ENCODE data around the gene UBE2F.
"Not testable (repeated sequence)": the region's sequence is repeated elsewhere in the genome, so short reads cannot be mapped to it uniquely, and the experiment has no call there.

UBE2F gene

DNA sequence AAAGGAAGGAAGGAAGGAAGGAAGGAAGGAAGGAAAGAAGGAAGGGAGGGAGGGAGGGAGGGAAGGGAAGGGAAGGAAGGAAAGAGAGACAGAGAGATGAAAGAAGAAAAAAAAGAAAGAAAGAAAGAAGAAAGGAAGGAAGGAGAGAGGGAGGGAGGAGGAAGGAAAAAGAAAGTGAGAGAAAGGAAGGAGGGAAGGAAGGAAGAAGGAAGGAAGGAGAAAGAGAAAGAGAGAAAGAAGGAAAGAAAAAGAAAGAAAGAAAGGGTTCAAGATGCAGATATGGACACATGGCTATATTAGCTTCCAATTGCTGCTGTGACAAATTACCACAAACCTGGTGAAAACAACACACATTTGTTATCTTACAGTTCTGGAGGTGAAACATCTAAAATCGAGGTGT lies 20.4 kb upstream of the UBE2F start:
- DNase-seq, result no peak

DNA sequence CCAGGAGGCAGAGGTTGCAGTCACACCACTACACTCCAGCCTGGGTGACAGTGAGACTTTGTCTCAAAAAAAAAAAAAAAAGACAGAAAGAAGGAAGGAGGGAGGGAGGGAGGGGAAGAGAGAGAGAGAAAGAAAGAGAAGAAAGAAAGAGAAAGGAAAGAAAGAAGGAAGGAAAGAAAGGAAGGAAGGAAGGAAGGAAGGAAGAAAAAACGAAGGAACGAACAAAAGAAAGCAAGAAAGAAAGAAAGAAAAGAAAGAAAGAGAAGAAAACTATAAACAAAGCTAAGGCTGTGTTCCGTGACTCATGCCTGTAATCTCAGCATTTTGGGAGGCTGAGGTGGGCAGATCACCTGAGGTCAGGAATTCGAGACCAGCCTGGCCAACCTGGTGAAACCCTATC lies 15.5 kb upstream of the UBE2F start:
- DNase-seq, result not testable (repeated sequence)

DNA sequence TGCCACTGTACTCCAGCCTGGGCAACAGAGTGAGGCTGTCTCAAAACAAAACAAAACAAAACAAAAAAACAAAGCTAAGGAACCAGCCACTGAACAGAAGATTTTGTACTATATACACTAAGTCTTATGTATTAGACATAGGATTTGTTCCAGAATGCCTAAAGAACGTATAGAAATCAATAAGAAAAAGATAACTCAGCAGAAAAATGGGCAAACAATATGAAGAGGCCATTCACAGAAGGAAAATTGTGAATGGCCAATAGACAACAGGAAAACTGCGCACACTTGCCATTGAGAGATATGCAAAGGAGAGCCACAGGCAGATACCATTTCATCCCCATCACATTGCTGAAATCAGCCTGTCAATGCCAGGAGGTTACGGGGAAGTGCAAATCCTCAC lies 14.9 kb upstream of the UBE2F start:
- no peak for DNase-seq

DNA sequence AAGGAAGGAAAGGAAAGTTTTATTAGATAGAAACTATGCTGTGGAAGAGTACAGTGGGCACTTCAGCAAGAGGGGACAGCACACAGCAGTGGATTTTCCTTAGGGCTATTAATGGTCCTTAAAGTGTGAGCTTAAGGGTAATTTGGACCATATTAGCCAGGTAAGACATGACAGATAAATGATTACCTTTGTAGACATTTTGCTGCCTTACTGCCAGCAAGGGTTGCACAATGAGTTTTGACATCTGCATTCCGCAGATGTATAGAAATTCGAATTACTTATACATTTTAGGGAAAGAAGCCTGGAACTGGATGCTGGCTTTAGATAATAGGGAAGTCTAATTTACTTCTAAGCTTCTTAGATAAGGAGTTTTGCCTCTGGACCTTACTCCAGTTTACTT lies 14.0 kb upstream of the UBE2F start:
- DNase-seq, result no peak

DNA sequence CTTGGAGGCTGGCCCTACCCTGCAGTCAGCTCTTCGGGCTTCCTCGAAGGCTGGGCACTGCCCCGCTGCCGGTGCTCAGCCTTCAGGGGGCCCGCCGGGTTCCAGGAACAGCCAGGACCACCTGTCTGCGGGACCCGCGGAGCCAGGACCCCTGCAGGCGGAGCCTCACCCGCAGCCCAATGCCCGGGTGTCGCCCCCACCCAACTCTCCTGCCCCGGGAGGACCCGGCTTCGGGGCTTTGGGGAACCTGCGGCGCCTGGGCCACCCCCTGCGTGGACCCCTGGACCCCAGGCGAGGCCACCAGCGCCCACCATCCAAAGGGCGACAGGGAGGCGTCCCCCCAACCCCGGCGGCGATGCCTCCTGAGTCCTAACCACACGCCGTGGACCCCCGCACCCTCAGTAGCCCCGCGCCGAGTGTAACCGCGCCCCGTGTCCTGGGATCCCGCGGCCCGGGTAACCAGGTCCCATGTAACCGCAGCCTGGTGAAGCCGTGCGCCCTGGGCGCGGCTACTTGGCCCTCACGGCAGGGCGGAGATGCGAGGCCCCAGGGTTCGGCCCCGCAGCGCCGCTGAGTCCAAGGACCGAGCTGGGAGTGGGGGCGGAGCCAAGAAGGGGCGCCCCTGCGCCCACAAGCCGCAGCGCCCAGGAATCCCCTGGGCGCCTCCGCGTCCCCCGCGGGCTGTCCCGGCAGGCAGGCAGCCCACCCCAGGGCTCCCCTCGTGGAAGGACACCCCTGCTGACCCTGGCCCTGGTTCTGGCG lies 11.0 kb upstream of the UBE2F start:
- no peak for DNase-seq

DNA sequence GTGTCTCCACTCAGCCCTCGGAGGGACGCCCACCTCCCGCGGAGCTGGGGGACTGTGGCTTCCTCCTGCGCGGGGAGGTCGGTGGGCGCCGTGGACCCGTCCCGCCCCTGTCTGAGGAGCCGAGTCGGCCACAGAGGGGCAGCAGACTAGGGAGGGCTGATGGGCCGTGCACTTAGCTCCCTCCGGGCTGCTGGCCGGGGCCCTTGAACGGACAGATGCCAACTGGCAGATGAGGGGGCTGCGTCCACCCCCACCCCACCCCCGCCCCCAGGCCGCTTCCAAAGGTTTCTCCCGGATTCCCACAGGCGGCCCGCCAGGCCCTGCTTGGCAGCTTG lies 10.4 kb upstream of the UBE2F start:
- no peak for DNase-seq

DNA sequence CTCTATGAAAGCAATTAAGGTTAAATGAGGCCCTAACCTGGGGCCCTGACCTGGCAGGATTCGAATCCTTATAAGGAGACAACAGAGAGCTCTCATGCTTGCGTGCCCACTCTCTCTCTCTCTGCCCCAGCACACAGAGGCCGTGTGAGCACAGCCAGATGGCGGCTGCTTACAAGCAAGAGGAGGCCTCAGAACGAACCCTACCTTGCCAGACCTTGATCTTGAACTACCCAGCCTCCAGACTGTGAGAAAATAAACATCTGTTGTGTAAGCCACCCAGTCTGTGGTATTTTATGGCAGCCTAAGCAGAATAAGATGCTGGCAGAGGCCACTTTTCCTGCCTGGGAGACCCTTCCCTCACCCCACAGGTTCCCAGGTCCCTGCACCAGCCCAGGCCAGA lies 5.2 kb upstream of the UBE2F start:
- no peak for DNase-seq

DNA sequence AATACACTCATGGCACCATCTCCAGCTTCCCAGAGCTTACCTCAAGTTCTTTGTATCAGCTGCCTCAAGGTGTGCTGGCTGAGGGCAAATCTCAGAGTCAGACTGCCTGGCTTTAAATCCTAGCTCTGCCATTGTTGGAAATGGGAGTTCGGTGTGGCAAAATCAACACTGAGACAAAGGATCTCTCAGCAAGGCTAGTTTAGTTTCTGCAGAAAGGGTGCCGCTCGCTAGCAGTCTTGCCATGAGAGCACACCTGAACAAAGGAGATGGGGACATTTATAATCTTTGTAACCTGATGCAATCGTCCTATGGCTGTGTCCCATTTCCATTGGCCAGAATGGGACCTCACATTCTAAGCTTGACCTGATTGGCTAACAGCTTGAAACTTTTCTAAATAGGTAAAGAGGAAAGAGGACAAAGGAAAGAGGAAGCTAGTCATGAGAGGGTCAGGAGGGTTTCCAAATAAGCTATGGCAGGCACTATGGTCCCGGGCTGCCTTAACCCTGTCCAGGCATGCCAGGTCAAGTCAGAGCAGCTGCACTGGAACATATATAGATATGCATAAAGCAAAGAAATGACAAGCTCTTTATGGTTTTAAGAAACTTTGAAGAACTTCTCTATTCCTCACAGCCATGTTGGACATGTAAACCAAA lies 4.3 kb upstream of the UBE2F start:
- no peak for DNase-seq

DNA sequence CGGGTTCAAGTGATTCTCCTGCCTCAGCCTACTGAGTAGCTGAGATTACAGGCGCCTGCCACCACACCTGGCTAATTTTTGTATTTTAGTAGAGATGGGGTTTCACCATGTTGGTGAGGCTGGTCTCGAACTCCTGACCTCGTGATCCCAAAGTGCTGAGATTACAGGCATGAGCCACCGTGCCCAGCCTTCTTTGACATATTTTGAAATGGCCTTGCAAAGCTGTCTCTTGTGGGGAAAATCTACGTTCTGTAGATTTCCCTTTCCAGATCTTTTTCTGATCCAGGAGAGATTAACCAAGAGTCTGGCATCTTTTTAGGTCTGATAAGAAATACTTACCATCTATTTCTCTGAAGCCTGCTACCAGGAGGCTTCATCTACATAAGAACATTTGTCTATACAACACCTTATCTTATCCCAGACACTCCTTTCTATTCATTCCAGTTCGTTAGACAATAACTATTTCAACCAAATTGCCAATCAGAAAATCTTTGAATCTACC lies 3.3 kb upstream of the UBE2F start:
- not testable (repeated sequence) for DNase-seq

DNA sequence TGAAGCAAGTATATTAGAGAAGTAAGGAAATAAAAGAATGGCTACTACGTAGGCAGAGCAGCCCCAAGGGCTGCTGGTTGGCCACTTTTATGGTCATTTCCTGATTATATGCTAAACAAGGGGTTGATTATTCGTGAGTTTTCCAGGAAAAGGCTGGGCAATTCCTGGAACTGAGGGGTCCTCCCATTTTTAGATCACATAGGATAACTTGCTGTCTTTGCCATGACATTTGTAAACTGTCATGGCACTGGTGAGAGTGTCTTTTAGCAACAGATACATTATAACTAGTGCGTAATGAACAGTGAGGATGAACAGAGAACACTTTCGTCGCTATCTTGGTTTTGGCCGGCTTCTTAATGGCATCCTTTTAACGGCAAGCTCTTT lies 2.6 kb upstream of the UBE2F start:
- no peak for DNase-seq

DNA sequence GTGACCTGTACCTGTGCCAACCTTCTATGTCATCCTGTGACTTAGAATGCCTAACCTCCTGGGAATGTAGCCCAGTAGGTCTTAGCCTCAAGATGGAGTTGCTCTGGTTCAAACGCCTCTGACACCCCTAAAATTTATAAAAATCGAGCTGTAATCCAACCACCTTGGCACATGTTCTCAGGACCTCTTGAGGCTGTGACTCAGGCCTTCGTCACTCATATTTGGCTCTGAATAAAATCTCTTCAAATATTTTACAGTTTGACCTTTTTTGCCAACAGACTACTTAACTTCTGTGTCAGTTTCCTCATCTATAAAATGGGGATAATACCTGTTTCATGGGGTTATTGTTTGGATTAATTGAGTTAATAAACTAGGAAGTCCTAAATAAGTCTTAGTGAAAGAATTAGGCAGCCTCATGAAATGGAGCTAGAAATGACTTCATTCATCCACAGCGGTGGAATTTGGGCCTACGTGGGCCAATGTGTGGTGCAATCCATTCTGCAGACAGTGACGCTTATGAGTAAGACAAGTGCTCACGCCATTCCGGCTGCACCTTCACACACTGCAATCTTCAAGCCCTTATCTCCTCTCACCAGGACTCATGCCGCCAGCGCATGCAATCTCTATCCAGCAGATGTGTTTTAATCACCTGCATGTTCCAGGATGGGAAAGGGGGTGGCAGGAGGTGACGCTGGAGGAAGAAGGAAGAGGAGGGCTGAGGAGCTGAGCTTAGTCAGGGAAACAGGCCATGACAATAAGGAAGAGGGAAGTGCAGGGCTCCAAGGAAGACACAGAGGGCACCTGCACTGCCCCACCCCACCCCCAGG lies 2.0 kb upstream of the UBE2F start:
- no peak for DNase-seq

DNA sequence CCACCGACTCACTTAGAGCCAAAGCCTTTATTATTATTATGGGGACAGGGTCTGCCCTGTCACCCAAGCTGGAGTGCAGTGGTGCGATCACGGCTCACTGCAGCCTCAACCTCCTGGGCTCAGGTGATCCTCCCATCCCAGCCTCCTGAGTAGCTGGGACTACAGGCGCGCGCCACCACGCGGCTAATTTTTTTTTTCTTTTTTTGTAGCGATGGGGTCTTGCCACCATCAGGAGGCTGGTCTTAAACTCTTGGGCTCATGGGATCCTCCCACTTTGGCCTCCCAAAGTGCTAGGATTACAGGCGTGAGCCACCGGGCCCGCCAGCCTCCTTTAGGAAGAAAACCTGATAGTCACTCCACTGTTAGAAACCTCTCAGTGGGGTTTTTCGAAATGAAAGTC lies 970 bp upstream of the UBE2F start:
- DNase-seq, result not testable (repeated sequence)

DNA sequence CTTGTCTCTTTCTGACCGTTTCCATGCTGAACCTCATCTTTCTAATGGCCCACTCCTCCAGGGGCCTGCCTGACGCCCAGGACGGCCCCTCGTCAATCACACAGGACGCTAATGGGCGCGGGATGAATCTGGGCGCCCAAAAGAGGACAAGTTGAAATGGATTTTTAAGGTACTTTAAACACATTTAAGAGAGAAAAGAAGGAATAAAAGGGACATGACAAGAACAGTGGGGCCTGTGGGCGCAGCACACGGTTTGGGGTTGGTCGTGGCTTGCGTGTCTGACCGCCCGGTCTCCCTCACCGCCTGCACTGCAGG lies 607 bp upstream of the UBE2F start:
- DNase-seq, result no peak

DNA sequence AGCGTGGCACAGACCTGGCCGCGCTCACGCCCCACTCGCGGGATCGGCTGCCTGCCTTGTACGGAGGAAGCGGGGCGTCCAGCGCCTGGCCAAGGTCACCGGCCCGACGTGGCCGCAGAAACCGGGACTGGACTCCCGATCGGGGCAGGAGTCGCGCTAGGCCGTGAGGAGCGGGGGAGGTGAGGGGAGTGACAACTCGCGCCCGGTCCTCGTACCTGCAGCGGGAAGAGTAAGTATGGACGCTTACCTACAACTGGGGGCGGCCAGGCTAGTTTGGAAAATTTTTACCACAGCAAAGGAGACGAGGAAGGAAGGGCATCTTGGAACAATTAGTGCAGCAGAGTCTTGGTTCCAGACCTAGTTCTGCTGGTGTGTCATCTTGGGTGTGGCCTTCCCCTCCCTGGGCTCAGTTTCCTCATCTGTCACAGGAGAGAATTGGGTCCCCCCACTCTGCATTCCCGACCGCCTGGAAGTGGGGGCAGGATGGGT lies 693 bp downstream of the UBE2F start:
- DNase-seq, result no peak

DNA sequence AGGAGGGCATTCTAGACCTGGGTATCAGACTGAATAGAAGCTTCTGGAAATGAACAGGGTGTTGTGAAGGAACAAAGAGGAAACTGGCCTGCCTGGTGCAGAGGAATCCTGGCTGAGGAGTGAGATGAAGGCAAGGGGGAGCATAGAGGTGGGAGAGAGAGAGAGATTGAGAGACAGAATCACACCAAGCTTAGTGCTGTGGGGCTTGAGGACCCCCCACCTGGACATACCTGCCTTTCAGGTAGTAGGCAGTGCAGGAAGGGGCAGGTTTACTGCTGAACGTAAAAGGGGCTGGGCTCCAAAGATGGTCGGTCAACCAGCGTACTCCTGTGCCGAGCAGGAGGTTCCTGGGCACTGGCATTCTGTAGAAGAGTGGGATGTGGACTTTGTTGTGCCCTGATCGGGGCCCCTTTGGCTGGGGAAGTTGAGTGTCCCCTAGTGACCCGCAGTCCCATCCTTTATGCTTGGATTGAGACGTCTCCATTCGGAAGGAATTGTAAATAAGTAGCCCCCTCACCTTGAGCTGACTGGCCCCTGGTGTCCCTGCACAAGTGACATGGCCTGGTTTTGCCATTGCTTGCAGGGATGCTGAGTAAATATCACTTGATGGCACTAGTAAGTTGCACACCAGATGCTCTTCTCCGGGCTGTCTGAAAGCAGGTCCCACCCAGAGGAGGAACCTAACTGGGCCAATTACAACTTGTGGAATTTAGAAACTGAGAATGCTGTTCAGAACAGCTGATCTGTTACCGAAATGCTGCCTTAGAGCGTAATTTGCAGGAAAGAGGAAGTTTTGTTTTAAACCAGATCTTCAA lies 1.4 kb downstream of the UBE2F start:
- peak; percentile 18 for DNase-seq

DNA sequence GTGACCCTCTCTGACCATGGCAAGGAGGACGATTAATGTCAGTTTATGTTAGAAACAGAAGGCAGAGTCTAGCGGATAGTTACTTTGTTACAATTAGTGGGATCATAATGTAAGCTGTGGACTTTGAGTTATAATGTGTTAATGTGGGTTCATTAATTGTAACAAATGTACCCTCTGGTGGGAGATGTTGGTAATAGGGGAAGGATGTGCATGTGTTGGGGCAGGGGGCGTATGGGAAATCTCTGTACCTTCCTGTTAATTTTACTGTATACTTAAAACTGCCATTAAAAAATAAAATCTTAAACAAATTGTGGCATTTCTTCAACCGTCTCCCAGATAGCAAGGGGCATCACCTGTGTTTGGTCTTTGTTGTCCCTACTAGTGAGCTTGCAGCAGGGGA lies 4.8 kb downstream of the UBE2F start:
- DNase-seq, result no peak

DNA sequence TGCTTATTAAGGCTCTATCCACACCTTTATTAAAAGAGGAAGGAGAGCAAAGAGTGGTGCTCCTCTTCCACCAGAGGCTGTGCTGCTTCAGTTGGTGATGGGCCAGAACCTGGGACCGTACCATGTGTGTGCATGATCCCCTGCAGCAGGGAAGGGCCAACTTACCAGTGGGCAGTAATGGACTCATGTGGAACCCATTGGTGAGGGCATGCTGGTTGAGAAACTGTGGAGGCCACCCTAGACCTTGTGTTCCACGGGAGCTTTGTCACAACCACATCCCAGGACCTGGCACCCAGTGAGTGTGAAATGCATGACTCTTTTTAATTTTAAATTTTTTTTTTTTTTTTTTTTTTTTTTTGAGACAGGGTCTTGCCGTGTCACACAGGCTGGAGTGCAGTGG lies 5.4 kb downstream of the UBE2F start:
- no peak for DNase-seq

DNA sequence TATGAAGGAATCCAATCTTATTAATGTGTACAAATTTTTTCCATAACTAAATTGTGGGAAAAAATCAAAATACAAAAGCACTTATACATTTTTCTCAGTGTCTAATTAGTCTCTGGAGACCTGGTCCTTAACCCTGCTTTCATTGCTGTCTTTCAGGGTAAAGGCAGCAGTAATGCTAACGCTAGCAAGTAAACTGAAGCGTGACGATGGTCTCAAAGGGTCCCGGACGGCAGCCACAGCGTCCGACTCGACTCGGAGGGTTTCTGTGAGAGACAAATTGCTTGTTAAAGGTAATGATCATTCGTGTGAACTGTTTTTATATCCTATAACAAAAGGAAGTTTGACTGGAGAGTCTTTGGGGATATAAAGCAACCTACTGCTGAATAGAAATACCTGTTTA lies 6.1 kb downstream of the UBE2F start:
- DNase-seq, result no peak

DNA sequence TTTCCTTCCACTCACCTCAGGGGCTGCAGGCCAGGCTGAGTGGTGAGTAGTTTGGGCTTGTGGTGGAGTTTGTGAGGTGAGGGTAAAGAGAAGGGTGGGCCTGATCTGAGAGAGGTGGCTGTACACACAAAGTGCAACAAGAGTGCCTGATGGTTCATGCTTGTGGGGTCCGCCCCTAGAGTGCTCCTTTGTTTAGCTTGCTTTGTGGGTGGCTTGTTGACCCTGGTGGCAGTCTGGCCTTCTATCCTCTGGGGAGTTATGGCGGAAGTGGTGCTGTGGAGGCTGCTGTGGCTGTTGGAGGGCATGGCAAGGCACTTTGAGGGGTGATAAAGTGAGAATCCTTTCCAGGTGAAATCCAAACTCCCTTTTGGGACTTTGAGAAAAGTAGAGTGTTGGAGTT lies 10.6 kb downstream of the UBE2F start:
- no peak for DNase-seq

DNA sequence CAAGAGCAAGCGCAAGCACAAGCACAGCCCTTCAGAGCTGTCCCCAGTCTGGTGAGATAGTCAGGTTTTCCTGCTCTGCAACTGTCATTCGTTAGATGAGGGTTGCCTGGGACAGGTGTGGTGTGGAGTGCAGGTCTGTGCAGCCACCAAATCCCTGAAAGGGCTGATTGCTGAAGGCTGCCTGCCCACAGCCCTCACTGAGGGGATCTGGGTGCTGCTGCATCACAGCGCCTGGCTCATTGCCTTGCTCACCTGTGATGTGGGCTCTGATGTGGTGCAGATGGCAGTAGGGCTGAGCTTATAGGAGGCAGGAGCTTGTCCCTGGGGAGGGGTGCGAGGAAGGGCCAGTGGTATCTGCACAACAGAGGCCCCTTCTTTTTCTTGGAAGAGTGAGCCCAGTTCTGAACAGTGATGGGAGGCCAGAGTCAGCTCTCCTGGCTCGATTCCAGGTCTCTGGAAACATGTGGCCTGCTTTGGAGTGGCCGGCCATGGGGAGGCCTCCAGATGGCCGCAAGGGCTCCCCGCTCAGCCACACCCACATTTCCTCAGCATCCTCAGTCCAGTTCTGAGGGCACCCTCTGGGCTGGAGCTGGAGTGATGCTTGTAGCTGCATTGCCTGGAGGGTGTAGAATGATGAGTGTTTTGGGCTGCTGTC lies 11.4 kb downstream of the UBE2F start:
- DNase-seq, result no peak

DNA sequence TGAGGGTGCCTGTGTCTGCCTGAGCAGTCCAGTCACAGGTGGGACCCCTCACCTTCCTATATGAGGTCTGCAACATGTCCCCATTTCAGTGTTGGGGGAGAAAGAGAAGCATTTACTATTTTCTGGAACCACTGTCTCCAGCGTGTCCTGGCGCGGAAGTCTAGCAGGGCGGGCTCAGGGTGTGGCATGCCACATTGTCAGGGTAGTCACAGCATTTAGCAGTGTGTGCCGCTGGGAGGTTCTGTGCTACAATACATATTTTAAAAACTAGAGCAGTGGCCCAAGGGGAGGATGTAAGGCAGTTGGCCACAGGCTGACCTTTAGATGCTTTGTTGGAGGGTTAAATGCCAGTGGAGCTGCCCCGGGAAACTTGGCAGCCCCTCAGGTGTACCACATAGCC lies 12.5 kb downstream of the UBE2F start:
- no peak for DNase-seq

DNA sequence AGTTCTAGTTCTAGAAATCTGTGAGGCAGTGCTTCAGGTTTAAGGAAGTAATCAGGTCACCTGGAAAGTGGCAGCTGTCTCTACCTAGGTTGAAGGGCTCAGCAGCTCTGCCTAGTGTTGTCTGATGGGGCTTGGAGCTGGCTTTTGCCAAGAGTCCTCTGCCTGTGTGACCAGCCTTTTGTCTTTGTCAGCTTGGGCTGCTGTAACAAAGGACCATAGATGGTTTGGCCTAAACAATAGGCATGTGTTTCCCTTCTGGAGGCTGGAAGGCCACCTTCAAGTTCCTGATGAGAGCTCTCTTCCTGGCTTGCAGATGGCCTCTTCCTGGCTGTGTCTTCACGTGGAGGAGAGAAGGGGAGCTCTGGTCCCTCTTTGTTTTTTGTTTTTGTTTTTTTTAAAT lies 13.3 kb downstream of the UBE2F start:
- DNase-seq, result no peak

DNA sequence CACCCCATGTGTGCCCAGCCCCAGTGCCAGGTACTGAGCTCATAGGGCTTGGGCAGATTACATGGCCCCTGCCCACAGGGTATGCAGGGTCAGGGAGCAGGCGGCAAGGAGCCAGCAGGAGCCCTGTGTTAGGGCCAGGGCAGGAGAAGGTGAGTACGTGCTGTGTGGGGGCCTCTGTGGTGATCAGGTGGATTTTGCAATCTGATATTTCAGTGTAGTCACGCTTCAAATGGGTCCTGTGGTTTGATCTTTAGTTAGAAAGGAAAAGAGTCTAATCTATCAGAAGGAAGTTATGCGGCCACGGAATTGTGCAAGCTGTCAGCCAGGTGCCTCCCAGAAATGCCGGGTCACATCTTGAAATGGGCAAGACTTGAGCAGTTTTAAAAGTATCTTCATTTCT lies 13.9 kb downstream of the UBE2F start:
- DNase-seq, result no peak

Measured in stimulated activated naive CD4-positive, alpha-beta T cell treated with Interleukin-2 at 50 U/mL for 16 hours (primary cell).